NB4 (cell line): ENCODE results near the gene SMYD1.

ENCODE experiments used
- POLR2A ChIP-seq: IDR thresholded peaks from 2 replicates; pipeline ENCODE4 v1.6.1; 2011; ENCODE audit warnings: mild to moderate bottlenecking; ENCODE audit not compliant: insufficient read length; ENCODE audit errors: extremely low read depth
- TF ChIP-seq, protein P1 (sequence below): IDR thresholded peaks from one replicate; pipeline ENCODE4 v1.5.1; 2012; ENCODE audit warnings: low read depth, low read length

DNA sequence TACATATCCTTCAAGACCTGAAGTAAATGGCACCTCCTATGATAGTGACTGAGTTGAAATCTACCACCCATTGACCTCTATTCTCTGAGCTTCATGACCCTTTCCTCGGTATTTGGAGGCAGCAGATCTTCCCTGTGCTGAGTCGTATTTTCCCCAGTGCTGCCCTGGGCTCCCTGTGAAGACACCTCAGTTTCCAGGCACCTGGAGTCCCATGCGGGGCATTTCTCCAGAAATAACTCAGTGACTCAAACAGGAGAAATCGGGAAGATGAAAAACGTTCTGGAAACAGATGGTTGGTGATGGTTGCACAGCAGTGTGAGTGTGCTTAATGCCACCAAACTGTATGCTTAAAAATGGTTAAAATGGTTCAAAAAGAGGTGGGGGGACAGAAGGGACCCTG is 18.0 kb downstream of the SMYD1 start:
- TF ChIP-seq, protein P1, sequence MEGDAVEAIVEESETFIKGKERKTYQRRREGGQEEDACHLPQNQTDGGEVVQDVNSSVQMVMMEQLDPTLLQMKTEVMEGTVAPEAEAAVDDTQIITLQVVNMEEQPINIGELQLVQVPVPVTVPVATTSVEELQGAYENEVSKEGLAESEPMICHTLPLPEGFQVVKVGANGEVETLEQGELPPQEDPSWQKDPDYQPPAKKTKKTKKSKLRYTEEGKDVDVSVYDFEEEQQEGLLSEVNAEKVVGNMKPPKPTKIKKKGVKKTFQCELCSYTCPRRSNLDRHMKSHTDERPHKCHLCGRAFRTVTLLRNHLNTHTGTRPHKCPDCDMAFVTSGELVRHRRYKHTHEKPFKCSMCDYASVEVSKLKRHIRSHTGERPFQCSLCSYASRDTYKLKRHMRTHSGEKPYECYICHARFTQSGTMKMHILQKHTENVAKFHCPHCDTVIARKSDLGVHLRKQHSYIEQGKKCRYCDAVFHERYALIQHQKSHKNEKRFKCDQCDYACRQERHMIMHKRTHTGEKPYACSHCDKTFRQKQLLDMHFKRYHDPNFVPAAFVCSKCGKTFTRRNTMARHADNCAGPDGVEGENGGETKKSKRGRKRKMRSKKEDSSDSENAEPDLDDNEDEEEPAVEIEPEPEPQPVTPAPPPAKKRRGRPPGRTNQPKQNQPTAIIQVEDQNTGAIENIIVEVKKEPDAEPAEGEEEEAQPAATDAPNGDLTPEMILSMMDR: no peak
- TF ChIP-seq POLR2A: no peak
